Measurements from ENCODE around the gene OR52N2.
A peak's percentile ranks its signal among the peaks of the same experiment; 100 is the strongest.

The OR52N2 gene

GRCh38 chr11:5808500-5809121 lies at the start of gene OR52N2:
Gene OR52N2, plus strand, starts transcription at chr11:5808924. Its CDS starts 11,412 bp downstream, at chr11:5820336.
- peak within 1 kb of the TSS; percentile 79 for H3K4me3 ChIP-seq (ENCODE audit: low read length)
- no peaks in the 10 kb centered on the region for H3F3A ChIP-seq (ENCODE audit: insufficient read depth, low read length)
- H3K4me2 ChIP-seq (ENCODE audit: low read depth, low read length) = peak within 1 kb of the TSS; percentile 86
- TF ChIP-seq EZH2 (optimal IDR thresholded peaks at IDR 0.05; ENCODE audit: low read depth, low read length) (no peak), EZH2phosphoT487 (IDR thresholded peaks at IDR 0.05; ENCODE audit: low read length) (no peak)
- TF ChIP-seq, protein P1, sequence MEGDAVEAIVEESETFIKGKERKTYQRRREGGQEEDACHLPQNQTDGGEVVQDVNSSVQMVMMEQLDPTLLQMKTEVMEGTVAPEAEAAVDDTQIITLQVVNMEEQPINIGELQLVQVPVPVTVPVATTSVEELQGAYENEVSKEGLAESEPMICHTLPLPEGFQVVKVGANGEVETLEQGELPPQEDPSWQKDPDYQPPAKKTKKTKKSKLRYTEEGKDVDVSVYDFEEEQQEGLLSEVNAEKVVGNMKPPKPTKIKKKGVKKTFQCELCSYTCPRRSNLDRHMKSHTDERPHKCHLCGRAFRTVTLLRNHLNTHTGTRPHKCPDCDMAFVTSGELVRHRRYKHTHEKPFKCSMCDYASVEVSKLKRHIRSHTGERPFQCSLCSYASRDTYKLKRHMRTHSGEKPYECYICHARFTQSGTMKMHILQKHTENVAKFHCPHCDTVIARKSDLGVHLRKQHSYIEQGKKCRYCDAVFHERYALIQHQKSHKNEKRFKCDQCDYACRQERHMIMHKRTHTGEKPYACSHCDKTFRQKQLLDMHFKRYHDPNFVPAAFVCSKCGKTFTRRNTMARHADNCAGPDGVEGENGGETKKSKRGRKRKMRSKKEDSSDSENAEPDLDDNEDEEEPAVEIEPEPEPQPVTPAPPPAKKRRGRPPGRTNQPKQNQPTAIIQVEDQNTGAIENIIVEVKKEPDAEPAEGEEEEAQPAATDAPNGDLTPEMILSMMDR (IDR thresholded peaks at IDR 0.05; ENCODE audit: low read length) = peak; percentile 82
- no peaks in the 10 kb centered on the region for H4K20me1 ChIP-seq (ENCODE audit: insufficient read depth, low read length)
- no peaks in the 10 kb centered on the region for H3K9me2 ChIP-seq (replicated peaks; ENCODE audit: insufficient read depth, low read length)
- no peaks in the 10 kb centered on the region for H3K4me1 ChIP-seq (ENCODE audit: low read length)
- no peaks in the 10 kb centered on the region for H3K9me3 ChIP-seq (replicated peaks; ENCODE audit: insufficient read depth, low read length)
- peak within 1 kb of the TSS; percentile 39; the same call in 1 of the 2 replicates for H3K9ac ChIP-seq (ENCODE audit: low read length)
- H2AFZ ChIP-seq (ENCODE audit: low read length) = peak within 1 kb of the TSS; percentile 91
- H3K36me3 ChIP-seq (replicated peaks; ENCODE audit: insufficient read depth, low read length) = no peaks in the 10 kb centered on the region
- DNase-seq = peak; percentile 75
- no peak within 1 kb of the TSS for H3K27ac ChIP-seq (ENCODE audit: low read length)
- no peaks in the 10 kb centered on the region for H3K27me3 ChIP-seq (replicated peaks; ENCODE audit: insufficient read depth, low read length)
- H3K79me2 ChIP-seq (ENCODE audit: low read length) = no peaks in the 10 kb centered on the region

- Histone ChIP-seq H3K27ac (ENCODE audit: low read length) (no peak overlapping the region), H4K20me1 (ENCODE audit: insufficient read depth, low read length) (no peaks in the 10 kb centered on the region), H3K9me2 (replicated peaks; ENCODE audit: insufficient read depth, low read length) (no peaks in the 10 kb centered on the region), H3K4me2 (ENCODE audit: low read depth, low read length) (no peak overlapping the region), H3K4me3 (ENCODE audit: low read length) (no peak overlapping the region), H3K4me1 (ENCODE audit: low read length) (no peaks in the 10 kb centered on the region), H3K27me3 (replicated peaks; ENCODE audit: insufficient read depth, low read length) (no peaks in the 10 kb centered on the region), H3K9me3 (replicated peaks; ENCODE audit: insufficient read depth, low read length) (no peaks in the 10 kb centered on the region), H3K79me2 (ENCODE audit: low read length) (no peaks in the 10 kb centered on the region), H2AFZ (ENCODE audit: low read length) (no peak overlapping the region), H3K36me3 (replicated peaks; ENCODE audit: insufficient read depth, low read length) (no peaks in the 10 kb centered on the region), H3F3A (ENCODE audit: insufficient read depth, low read length) (no peaks in the 10 kb centered on the region), H3K9ac (ENCODE audit: low read length) (no peak overlapping the region)
- DNase-seq = no peak
- TF ChIP-seq, protein P1 (IDR thresholded peaks at IDR 0.05; ENCODE audit: low read length) = no peak
- TF ChIP-seq EZH2 (optimal IDR thresholded peaks at IDR 0.05; ENCODE audit: low read depth, low read length) = no peak
- no peak for TF ChIP-seq EZH2phosphoT487 (IDR thresholded peaks at IDR 0.05; ENCODE audit: low read length)
Measured at GRCh38 chr11:5767056-5767455, 41.7 kb upstream of the OR52N2 start.

DNA sequence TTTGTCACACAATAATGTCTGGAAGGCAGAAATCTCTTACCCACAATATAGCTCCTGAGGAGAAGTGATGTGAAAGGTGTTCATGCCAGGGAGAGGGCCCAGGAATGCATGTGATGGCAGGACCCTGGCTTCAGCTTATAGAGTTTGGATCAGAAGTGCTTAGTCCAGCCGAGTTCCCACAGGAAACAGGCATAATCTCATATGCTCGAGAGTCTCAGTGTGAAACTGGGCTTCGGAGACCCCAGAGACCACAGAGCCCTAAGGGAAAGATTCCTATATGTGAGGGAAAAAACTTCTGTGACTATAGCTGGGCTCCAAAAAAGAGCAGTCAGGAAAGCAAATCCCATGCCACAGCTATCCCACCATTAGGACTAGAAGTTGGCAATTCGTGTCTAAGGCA lies 25.5 kb upstream of the OR52N2 start, which contains the start of gene OR52N5:
Gene OR52N5, minus strand, starts transcription at position 101 of the 400 bp plus-strand sequence. CDS start 4,721 bp downstream, outside the sequence.
- Histone ChIP-seq H3K9me3 (replicated peaks; ENCODE audit: insufficient read depth, low read length) (no peaks in the 10 kb centered on the region), H3K27ac (ENCODE audit: low read length) (no peak within 1 kb of the TSS), H3K27me3 (replicated peaks; ENCODE audit: insufficient read depth, low read length) (no peaks in the 10 kb centered on the region), H3K9ac (ENCODE audit: low read length) (no peak within 1 kb of the TSS), H3K79me2 (ENCODE audit: low read length) (no peaks in the 10 kb centered on the region), H3K4me1 (ENCODE audit: low read length) (no peaks in the 10 kb centered on the region), H3K4me2 (ENCODE audit: low read depth, low read length) (no peak within 1 kb of the TSS), H3F3A (ENCODE audit: insufficient read depth, low read length) (no peaks in the 10 kb centered on the region), H3K9me2 (replicated peaks; ENCODE audit: insufficient read depth, low read length) (no peaks in the 10 kb centered on the region), H3K36me3 (replicated peaks; ENCODE audit: insufficient read depth, low read length) (no peaks in the 10 kb centered on the region), H3K4me3 (ENCODE audit: low read length) (no peak within 1 kb of the TSS), H4K20me1 (ENCODE audit: insufficient read depth, low read length) (no peaks in the 10 kb centered on the region), H2AFZ (ENCODE audit: low read length) (no peak within 1 kb of the TSS)
- DNase-seq = no peak
- no peak for TF ChIP-seq EZH2 (optimal IDR thresholded peaks at IDR 0.05; ENCODE audit: low read depth, low read length)
- TF ChIP-seq EZH2phosphoT487 (IDR thresholded peaks at IDR 0.05; ENCODE audit: low read length) = no peak
- TF ChIP-seq, protein P1 (IDR thresholded peaks at IDR 0.05; ENCODE audit: low read length) = no peak

Data from MM.1S (cell line).